Hindlimb muscle (tissue), 1 donor: ENCODE data around the gene ABCA13. TPM values are rescaled to one million over a fixed set of nuclear protein-coding genes. Genes with fewer than 3 reads are reported as not detected.

Experiments
- DNase-seq: peaks from one replicate; pipeline ENCODE4 v3.0.0-alpha.2; 2013
- polyA plus RNA-seq: library from polyadenylated mRNA; unstranded; fragments of 120-200 nt; gene quantifications from one replicate; pipeline ENCODE4 v1.2.1, GENCODE V29; 2013; ENCODE audit not compliant: insufficient read length

ABCA13 gene
- polyA plus RNA-seq, 1 donor, result 0.10 TPM

- no peak for DNase-seq
These were observed 266.9 kb downstream of the ABCA13 start for GRCh38 chr7:48438206-48438605.

GRCh38 chr7:48441848-48442492 lies 270.7 kb downstream of the ABCA13 start:
- DNase-seq, result no peak

GRCh38 chr7:48443051-48443450 lies 271.8 kb downstream of the ABCA13 start:
- DNase-seq, result no peak

- DNase-seq, result no peak
These were observed 275.5 kb downstream of the ABCA13 start for GRCh38 chr7:48446721-48447120.

GRCh38 chr7:48452218-48452617 lies 281.0 kb downstream of the ABCA13 start:
- no peak for DNase-seq

- no peak for DNase-seq
These were observed 283.5 kb downstream of the ABCA13 start for GRCh38 chr7:48454750-48455192.

GRCh38 chr7:48455363-48455762 lies 284.1 kb downstream of the ABCA13 start:
- no peak for DNase-seq

GRCh38 chr7:48458701-48459524 lies 287.7 kb downstream of the ABCA13 start:
- DNase-seq, result no peak

- no peak for DNase-seq
These were observed 295.5 kb downstream of the ABCA13 start for GRCh38 chr7:48466713-48467112.

- DNase-seq, result no peak
These were observed 299.9 kb downstream of the ABCA13 start for GRCh38 chr7:48471196-48471595.

- no peak for DNase-seq
These were observed 301.4 kb downstream of the ABCA13 start for GRCh38 chr7:48472640-48473039.

GRCh38 chr7:48473205-48473865 lies 302.1 kb downstream of the ABCA13 start:
- no peak for DNase-seq

- DNase-seq, result no peak
These were observed 310.0 kb downstream of the ABCA13 start for GRCh38 chr7:48481235-48481634.

GRCh38 chr7:48497521-48497920 lies 326.3 kb downstream of the ABCA13 start:
- DNase-seq, result no peak

GRCh38 chr7:48502021-48502420 lies 330.8 kb downstream of the ABCA13 start:
- DNase-seq, result no peak

- DNase-seq, result no peak
These were observed 333.8 kb downstream of the ABCA13 start for GRCh38 chr7:48505051-48505450.

GRCh38 chr7:48505466-48505865 lies 334.2 kb downstream of the ABCA13 start:
- DNase-seq, result no peak

- DNase-seq, result no peak
These were observed 335.3 kb downstream of the ABCA13 start for GRCh38 chr7:48506569-48506968.

GRCh38 chr7:48511080-48511479 lies 339.8 kb downstream of the ABCA13 start:
- DNase-seq, result no peak

GRCh38 chr7:48512892-48513291 lies 341.6 kb downstream of the ABCA13 start:
- no peak for DNase-seq

- no peak for DNase-seq
These were observed 343.9 kb downstream of the ABCA13 start for GRCh38 chr7:48515171-48515570.

- no peak for DNase-seq
These were observed 346.8 kb downstream of the ABCA13 start for GRCh38 chr7:48518092-48518491.

GRCh38 chr7:48522692-48523091 lies 351.4 kb downstream of the ABCA13 start:
- DNase-seq, result no peak
